ENCODE data around the gene SPTBN4.

The SPTBN4 gene

DNA sequence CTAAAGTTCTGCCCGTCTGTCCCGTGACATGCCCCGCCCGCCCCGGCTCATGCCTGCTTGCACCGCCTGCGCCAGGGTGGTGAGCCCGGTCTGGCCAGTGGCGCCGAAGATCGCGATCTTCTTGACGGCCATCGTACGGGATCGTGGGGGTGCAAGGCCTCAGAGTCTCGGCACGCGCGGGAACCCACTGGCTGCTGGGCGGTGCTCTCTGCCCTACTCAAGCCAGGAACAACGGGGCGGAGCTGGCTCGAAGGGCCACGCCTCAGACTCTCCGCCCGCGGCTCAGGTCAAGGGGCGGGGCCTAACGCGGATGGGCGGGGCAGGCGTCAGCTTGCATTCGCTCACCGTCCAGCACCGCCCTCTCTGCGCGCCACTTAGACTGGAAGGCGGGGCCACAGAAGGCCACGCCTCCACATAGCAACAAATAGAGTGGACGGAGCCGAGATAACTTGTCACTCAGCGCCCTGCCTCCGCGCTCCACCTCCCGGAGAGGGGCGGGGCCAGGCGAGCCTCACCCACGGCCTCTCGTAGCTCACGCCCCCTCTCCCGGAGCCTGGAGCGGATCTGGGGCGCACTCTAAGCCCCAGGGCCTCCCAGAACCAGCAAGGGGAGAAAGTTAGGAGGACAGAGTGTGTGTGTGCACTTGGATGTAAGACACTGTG is 1.1 kb upstream of the SPTBN4 start, which contains the start of gene BLVRB (continued):
- TF ChIP-seq ZNF335 (tag by site-specific recombination; conservative IDR thresholded peaks at IDR 0.05) (peak; percentile 99), MEIS1 (CRISPR knock-in tag; IDR thresholded peaks at IDR 0.05; ENCODE audit: borderline replicate concordance) (no peak), ZBTB48 (tag by site-specific recombination; IDR thresholded peaks at IDR 0.05) (no peak), ZSCAN5A (tag by site-specific recombination; IDR thresholded peaks at IDR 0.05) (peak; percentile 30; the same call in 1 of the 2 replicates), ZNF391 (tag by site-specific recombination; IDR thresholded peaks at IDR 0.05; ENCODE audit: borderline replicate concordance, low read depth) (peak; percentile 93), ZSCAN30 (tag by site-specific recombination; IDR thresholded peaks at IDR 0.05) (peak; percentile 75), GLIS1 (tag by site-specific recombination; IDR thresholded peaks at IDR 0.05) (peak; percentile 98), INSM2 (tag by site-specific recombination; IDR thresholded peaks at IDR 0.05) (no peak), ZNF473 (tag by site-specific recombination; IDR thresholded peaks at IDR 0.05) (no peak), ZNF600 (tag by site-specific recombination; IDR thresholded peaks at IDR 0.05) (peak; percentile 91), ZNF223 (tag by site-specific recombination; IDR thresholded peaks at IDR 0.05) (no peak), ZNF404 (tag by site-specific recombination; IDR thresholded peaks at IDR 0.05) (no peak), ZNF768 (tag by site-specific recombination; IDR thresholded peaks at IDR 0.05) (no peak), YY2 (tag by site-specific recombination; IDR thresholded peaks at IDR 0.05) (peak; percentile 62; the same call in 1 of the 2 replicates), ZNF362 (tag by site-specific recombination; IDR thresholded peaks at IDR 0.05) (no peak), ZNF549 (tag by site-specific recombination; IDR thresholded peaks at IDR 0.05) (no peak)
- TF ChIP-seq, protein P1, sequence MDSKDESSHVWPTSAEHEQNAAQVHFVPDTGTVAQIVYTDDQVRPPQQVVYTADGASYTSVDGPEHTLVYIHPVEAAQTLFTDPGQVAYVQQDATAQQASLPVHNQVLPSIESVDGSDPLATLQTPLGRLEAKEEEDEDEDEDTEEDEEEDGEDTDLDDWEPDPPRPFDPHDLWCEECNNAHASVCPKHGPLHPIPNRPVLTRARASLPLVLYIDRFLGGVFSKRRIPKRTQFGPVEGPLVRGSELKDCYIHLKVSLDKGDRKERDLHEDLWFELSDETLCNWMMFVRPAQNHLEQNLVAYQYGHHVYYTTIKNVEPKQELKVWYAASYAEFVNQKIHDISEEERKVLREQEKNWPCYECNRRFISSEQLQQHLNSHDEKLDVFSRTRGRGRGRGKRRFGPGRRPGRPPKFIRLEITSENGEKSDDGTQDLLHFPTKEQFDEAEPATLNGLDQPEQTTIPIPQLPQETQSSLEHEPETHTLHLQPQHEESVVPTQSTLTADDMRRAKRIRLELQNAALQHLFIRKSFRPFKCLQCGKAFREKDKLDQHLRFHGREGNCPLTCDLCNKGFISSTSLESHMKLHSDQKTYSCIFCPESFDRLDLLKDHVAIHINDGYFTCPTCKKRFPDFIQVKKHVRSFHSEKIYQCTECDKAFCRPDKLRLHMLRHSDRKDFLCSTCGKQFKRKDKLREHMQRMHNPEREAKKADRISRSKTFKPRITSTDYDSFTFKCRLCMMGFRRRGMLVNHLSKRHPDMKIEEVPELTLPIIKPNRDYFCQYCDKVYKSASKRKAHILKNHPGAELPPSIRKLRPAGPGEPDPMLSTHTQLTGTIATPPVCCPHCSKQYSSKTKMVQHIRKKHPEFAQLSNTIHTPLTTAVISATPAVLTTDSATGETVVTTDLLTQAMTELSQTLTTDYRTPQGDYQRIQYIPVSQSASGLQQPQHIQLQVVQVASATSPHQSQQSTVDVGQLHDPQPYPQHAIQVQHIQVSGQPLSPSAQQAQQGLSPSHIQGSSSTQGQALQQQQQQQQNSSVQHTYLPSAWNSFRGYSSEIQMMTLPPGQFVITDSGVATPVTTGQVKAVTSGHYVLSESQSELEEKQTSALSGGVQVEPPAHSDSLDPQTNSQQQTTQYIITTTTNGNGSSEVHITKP (tag by site-specific recombination; IDR thresholded peaks at IDR 0.05) = 0 out of 2 replicates have a peak, but pooled peaks have one; percentile 55
- TF ChIP-seq, protein P2, sequence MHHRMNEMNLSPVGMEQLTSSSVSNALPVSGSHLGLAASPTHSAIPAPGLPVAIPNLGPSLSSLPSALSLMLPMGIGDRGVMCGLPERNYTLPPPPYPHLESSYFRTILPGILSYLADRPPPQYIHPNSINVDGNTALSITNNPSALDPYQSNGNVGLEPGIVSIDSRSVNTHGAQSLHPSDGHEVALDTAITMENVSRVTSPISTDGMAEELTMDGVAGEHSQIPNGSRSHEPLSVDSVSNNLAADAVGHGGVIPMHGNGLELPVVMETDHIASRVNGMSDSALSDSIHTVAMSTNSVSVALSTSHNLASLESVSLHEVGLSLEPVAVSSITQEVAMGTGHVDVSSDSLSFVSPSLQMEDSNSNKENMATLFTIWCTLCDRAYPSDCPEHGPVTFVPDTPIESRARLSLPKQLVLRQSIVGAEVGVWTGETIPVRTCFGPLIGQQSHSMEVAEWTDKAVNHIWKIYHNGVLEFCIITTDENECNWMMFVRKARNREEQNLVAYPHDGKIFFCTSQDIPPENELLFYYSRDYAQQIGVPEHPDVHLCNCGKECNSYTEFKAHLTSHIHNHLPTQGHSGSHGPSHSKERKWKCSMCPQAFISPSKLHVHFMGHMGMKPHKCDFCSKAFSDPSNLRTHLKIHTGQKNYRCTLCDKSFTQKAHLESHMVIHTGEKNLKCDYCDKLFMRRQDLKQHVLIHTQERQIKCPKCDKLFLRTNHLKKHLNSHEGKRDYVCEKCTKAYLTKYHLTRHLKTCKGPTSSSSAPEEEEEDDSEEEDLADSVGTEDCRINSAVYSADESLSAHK (tag by site-specific recombination; IDR thresholded peaks at IDR 0.05) = no peak
- TF ChIP-seq, protein P3, sequence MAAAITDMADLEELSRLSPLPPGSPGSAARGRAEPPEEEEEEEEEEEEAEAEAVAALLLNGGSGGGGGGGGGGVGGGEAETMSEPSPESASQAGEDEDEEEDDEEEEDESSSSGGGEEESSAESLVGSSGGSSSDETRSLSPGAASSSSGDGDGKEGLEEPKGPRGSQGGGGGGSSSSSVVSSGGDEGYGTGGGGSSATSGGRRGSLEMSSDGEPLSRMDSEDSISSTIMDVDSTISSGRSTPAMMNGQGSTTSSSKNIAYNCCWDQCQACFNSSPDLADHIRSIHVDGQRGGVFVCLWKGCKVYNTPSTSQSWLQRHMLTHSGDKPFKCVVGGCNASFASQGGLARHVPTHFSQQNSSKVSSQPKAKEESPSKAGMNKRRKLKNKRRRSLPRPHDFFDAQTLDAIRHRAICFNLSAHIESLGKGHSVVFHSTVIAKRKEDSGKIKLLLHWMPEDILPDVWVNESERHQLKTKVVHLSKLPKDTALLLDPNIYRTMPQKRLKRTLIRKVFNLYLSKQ (tag by site-specific recombination; IDR thresholded peaks at IDR 0.05; ENCODE audit: borderline replicate concordance) = no peak
- TF ChIP-seq, protein P4, sequence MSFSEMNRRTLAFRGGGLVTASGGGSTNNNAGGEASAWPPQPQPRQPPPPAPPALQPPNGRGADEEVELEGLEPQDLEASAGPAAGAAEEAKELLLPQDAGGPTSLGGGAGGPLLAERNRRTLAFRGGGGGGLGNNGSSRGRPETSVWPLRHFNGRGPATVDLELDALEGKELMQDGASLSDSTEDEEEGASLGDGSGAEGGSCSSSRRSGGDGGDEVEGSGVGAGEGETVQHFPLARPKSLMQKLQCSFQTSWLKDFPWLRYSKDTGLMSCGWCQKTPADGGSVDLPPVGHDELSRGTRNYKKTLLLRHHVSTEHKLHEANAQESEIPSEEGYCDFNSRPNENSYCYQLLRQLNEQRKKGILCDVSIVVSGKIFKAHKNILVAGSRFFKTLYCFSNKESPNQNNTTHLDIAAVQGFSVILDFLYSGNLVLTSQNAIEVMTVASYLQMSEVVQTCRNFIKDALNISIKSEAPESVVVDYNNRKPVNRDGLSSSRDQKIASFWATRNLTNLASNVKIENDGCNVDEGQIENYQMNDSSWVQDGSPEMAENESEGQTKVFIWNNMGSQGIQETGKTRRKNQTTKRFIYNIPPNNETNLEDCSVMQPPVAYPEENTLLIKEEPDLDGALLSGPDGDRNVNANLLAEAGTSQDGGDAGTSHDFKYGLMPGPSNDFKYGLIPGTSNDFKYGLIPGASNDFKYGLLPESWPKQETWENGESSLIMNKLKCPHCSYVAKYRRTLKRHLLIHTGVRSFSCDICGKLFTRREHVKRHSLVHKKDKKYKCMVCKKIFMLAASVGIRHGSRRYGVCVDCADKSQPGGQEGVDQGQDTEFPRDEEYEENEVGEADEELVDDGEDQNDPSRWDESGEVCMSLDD (tag by site-specific recombination; IDR thresholded peaks at IDR 0.05) = no peak; the same call in 1 of the 2 replicates
- TF ChIP-seq, protein P5, sequence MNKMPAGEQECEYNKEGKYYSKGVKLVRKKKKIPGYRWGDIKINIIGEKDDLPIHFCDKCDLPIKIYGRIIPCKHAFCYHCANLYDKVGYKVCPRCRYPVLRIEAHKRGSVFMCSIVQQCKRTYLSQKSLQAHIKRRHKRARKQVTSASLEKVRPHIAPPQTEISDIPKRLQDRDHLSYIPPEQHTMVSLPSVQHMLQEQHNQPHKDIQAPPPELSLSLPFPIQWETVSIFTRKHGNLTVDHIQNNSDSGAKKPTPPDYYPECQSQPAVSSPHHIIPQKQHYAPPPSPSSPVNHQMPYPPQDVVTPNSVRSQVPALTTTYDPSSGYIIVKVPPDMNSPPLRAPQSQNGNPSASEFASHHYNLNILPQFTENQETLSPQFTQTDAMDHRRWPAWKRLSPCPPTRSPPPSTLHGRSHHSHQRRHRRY (tag by site-specific recombination; IDR thresholded peaks at IDR 0.05) = no peak

Data from HEK293 (cell line).